T-helper 2 cell (primary cell): ENCODE results near the gene GLIS1.
A peak's percentile ranks its signal among the peaks of the same experiment; 100 is the strongest.
"Not testable (repeated sequence)": the region's sequence is repeated elsewhere in the genome, so short reads cannot be mapped to it uniquely, and the experiment has no call there.

Experiments
- DNase-seq, 5 experiments: peaks; one replicate each; pipeline versions ENCODE4 v3.0.0 to v3.0.0-alpha.2; 2012 to 2022

GLIS1 gene

DNA sequence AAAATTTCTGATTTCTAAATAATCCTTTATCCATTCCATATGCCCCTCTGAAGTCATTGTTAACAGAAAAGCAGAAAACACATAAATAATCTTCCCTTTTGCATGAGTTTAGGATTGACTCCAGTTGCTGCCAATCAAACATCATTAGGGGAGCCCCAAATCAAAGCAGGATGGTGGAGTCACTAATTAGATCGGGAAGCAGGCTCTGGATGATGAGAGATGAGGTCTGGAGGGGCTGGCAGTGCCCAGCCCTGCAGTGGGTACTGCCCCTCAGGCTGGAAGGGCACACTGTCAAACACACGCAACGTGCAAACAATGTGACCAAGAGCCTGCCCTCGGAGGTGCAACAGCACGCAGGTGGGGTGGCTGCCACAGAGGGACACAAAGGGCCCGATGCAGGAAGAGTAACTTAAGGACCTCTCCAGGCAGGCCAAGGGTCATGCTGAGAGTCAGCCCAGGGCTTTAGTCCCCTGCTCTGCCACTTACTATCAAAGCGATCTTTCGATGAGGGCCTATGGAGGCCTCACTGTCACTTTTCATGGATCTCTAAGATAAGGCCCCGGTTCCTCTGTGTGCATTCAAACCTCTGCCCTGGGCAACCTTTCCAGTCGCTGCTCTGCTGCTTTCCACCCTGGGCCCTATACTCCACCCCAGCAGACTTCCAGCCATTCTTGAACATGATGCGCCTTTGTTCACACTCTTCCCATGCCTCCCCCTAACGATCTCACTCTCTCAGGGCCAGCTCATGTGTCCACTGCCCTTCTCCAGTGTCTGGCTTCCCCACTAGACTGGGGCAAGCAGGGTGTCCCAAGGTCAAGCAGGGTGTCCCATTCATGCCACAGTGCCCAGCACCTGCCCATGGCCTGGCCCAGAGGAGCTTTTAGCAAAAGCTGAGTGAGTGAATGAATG, 180.9 kb downstream of the GLIS1 start:
- no peak for DNase-seq

DNA sequence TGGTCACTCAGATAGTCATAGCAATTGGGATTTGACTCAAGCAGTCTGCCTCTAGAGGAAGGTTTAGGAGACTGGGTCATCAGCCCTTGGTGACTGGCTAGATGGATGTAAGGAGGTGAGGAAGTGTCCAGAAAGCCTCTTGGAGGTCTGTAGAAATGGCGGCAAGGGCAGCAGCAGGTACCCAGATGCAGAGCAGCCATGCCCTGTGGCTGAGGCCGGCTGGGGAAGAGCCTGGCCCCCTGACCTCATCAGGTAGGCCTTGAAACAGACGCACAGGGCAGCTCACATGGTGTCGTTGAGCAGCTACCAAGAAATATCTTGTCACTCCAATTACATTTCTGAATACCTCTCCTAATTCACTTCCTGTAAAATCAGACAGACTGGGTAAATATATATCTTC, 181.6 kb downstream of the GLIS1 start:
- DNase-seq: no peak

DNA sequence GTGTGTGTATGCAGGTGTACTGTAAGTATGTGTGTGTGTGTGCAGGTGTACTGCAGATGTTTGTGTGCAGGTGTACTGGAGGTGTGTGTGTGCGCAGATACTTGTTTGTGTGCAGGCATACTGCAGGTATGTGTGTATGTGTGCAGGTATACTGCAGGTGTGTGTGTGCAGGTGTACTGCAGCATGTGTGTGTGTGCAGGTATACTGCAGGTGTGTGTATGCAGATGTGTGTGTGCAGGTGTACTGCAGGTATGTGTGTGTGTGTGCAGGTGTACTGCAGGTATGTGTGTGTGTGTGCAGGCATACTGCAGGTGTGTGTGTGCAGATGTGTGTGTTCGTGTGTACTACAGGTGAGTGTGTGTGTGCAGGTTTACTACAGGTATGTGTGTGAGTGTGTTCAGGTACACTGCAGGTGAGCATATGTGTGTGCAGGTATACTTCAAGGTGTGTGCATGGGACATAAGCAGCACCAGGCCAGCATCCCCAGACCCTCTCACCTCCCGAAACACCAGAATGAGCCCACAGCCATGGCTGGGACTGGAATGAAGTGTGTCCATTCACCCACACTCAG, 182.2 kb downstream of the GLIS1 start:
- no peak for DNase-seq

DNA sequence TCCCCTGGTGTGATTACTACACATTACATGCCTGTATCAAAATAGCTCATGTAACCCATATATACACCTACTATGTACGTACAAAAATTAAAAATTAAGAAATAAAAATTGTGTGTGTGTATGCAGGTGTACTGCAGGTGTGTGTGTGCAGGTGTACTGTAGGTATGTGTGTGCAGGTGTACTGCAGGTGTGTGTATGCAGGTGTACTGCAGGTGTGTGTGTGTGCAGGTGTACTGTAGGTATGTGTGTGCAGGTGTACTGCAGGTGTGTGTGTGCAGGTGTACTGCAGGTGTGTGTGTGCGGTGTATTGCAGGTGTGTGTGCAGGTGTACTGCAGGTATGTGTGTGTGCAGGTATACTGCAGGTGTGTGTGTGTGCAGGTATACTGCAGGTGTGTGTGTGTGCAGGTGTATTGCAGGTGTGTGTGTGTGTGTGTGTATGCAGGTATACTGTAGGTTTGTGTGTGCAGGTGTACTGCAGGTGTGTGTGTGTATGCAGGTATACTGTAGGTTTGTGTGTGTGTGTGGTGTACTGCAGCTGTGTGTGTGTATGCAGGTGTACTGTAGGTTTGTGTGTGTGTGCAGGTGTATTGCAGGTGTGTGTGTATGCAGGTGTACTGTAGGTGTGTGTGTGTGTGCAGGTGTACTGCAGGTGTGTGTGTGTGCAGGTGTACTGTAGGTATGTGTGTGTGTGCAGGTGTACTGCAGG, 183.2 kb downstream of the GLIS1 start:
- not testable (repeated sequence) for DNase-seq

- no peak for DNase-seq
Measured at GRCh38 chr1:53554592-53555305, 184.2 kb downstream of the GLIS1 start.

DNA sequence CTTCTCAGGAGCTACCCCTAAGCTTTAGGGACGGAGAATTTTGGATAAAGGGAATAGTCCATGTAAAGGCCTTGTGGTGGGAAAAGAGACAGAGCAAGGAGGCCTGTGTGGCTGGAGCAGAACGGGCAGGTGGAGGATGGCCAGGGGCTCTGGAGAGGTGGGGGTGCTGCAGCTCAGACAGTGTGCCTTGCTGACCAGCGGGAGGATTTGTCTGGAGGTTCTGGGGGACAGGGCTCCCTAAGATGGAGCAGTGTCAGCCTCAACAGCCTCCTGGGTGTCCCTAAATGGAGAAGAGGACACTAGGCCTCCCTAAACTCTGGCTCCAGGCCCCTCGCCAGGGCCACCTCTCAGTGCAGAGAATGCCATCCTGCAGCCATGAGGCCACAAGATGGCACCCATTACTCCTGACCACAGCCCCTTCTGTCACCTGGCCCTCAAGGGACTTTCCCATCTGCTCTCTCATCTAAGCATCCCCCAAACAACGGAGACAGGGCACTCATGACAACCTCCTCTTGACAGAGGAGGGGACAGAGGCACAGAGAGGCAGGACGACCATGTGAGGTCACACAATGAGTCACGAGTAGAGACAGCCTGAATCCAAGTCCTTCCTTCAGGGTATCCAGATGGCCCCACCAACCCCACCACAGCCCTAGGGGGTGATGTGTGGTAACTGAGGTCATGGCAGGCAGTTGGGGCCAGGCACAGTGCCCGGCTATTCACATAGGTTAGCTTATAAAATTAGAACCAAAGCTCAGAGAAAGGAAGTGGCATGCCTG, 185.0 kb downstream of the GLIS1 start:
- peak in 1 of 5 experiments; percentile 17 for DNase-seq

- no peak for DNase-seq
Measured at GRCh38 chr1:53552981-53553733, 185.8 kb downstream of the GLIS1 start.

- DNase-seq: no peak
Measured at GRCh38 chr1:53552146-53552861, 186.7 kb downstream of the GLIS1 start.

DNA sequence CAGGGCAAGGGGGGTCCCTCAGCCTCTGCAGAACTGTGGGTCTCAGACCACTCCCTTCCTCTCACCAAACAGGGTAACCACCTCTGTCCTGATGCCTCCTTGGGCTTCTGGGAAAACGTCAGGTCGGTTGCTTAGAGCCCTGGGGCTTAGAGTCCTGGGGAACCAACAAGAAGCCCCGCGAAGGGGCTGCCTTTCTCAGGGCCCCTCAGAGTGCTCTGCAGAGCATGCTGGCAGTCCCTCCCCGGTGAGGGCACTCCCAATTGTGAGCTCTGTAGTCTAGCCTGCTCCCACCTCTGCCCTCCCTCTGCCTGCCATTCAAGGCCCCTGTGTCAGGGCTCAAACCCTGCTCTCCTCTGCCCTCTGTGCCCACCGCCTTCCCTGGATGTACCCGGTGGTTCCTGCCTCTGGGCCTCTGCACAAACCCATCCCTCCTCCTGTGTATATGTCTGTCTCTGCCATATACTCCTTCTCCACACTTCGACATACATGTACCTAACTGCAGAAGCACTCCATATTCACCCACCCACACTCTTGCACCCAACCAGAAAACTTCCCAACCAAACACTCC, 187.5 kb downstream of the GLIS1 start:
- DNase-seq: no peak

GRCh38 chr1:53550201-53550741, 188.7 kb downstream of the GLIS1 start:
- DNase-seq: no peak

DNA sequence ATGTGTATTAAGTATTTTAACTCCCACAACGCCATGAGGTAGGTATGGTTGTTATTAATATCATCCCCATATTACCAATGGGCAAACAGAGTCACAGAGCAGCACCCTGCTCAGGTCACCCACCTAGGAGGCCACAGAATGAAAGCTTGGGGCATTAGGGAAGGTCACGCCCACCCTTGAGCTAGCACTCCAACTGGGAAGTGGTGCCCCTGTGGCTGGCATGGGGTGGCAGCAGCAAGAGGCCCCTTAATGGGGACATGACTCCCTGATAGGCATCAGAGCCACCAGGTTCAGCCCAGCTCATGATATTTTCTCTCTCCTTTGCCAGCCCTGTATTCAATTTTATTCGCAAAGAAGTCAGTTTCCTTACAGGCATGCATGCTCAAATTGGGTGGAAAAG, 189.2 kb downstream of the GLIS1 start:
- no peak for DNase-seq

- no peak for DNase-seq
Measured at GRCh38 chr1:53549287-53549686, 189.7 kb downstream of the GLIS1 start.

GRCh38 chr1:53548031-53548491, 190.9 kb downstream of the GLIS1 start:
- no peak for DNase-seq

GRCh38 chr1:53547231-53547790, 191.7 kb downstream of the GLIS1 start:
- no peak for DNase-seq

DNA sequence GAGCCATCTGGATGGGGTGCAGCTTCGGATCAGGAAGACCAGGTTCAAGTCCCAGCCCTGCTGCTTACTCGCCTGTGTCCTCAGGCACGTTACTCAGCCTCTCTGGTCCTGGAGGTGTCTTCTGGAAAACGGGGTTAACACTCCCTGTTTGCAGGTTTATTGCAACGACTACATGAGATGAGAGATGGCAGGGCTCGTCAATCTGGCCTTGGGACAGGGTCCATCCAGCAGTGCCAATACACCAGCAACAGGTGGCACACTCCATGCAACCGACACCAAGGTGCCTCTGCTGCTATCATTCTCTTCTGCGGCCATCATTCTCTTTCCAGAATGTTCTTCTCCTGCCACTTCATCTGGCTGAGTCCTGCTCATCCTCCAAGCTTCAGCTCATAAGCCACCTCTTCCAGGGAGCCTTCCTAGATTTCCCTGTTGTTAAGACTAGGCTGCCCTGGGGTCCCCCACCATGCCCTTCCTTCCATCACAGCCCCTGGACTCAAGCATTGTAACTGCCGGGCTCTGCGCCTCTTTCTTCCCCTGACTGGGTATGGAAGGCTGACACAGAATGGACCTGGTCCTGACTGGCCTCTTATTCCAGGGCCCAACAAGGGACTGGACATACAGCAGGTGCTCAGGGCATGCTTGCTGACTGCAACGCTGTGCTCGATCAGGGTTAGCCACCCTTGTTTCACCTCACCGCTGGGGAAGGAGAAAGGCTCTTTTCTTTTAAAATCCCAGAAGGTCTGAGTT, 192.4 kb downstream of the GLIS1 start:
- no peak for DNase-seq

- DNase-seq: no peak
Measured at GRCh38 chr1:53545663-53546408, 193.1 kb downstream of the GLIS1 start.

DNA sequence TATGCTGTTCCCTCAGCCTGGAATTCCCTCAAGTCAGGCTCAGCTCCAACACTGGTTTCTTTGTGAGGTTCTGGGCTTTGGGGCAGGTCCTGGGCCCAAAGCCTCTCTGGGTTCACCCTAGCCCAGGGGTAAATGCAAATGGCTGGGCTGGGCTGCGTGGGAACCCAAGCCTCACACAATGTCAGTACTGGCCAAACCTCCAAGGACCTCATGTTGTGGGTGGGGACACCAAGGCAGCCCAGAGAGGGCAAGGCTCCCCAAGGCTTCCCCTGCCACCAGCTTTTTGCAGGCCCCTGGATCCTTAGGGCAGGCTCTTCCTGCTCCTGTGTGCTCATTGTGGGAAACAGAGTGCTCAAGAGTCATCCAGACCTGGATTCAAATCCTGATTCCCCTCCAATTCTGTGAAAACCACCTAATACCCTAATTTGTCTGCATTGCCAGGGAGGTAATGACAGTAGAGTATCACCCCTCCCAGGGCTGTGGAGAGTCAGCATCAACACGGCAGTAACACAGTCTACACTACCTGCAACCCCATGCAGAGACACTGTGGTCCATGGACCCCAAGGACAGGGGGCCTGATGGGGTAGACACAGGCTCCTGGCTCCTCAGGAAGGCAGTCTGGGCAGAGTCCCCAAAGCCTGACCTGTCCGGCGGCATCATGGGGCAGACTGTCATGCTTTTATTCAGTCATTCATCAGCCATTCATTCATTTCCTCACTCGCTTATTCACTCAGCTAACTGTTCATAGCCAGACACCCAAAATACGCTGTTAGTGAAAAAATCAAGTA, 194.0 kb downstream of the GLIS1 start:
- no peak for DNase-seq
